ENCODE data around the gene ABHD17A. TPM values are rescaled to one million over a fixed set of nuclear protein-coding genes. Genes with fewer than 3 reads are reported as not detected.

ABHD17A gene
- polyA plus RNA-seq, 1 of the 3 experiments (the other 2 are of a cell fraction) = 61.1 TPM

DNA sequence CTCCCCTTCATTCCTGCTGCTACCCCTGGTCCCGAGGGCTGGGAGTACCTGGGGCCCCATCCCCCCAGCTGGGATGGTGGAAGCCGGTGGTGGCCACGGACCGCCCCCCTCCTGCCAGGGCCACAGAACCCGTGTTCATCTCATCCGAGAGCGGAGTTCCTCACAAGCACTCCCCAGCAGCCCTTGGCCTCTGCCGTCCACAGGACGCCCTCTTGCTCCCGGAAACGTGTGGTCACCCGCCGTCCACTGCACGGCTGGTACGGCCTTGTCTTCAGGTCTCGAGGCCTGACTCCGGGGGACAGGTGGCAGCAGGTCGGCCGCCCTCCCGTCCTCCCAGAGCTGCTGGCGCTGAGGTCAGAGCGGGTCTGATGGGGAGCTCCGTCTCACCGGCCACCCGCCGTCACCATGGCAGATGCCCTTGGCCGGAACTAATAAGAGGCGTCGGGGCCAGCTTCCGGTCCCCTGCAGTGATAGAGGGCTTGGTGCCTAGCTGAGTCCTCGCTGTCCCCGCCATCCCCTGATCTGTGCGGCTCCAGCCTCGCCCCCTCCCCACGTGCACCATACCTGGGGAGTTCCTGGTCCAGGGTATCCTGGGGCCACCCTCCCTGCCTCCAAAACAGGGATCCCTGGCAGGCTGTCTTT lies 39.1 kb upstream of the ABHD17A start:
- POLR2A ChIA-PET = interaction anchor here (0.5 kb wide), 1 partner anchor 1650 kb away, joined by 4 read pairs; no protein-coding TSS in a partner anchor

More for the DNA sequence above, 39.1 kb upstream of the ABHD17A start:
- Histone ChIP-seq H3K79me2 (ENCODE audit: insufficient read depth) (no peaks in the 10 kb centered on the region), H3K27me3 (ENCODE audit: insufficient read depth) (no peaks in the 10 kb centered on the region), H2AFZ (ENCODE audit: low read depth) (no peak overlapping the region), H3K9me3 (no peaks in the 10 kb centered on the region), H3K9me2 (no peaks in the 10 kb centered on the region), H4K20me1 (ENCODE audit: insufficient read depth) (no peaks in the 10 kb centered on the region), H3K36me3 (replicated peaks in 1 of 2; ENCODE audit: control insufficient read depth in 1 of 2, insufficient read depth in 2 of 2, low read length in 1 of 2) (peaks cover 0 to 26% of the 10 kb centered on the region in 2 experiments), H3K27ac (ENCODE audit: low read depth in 2 of 2, low read length in 1 of 2) (no peak overlapping the region), H3K4me2 (no peak overlapping the region), H3K9ac (no peak overlapping the region), H3F3A (replicated peaks; ENCODE audit: insufficient read depth) (no peaks in the 10 kb centered on the region), H3K4me1 (ENCODE audit: control insufficient read depth in 1 of 2, insufficient read depth in 2 of 2, low read depth in 1 of 2, low read length in 1 of 2) (peaks cover 0 to 3% of the 10 kb centered on the region in 2 experiments; a peak in 1 of 4 replicates), H3K4me3 (ENCODE audit: low read depth in 2 of 2, low read length in 1 of 2) (no peak overlapping the region)
- CTCF ChIA-PET = interaction anchor here (0.8 to 1.3 kb wide), 2 partner anchors 16 to 146 kb away, joined by 3 read pairs; no protein-coding TSS in a partner anchor
- no peak for DNase-seq
- TF ChIP-seq RAD21 (IDR thresholded peaks at IDR 0.05; ENCODE audit: low read length) (no peak), SMC3 (IDR thresholded peaks at IDR 0.05; ENCODE audit: low read depth, low read length) (no peak), GATA2 (CRISPR knock-in tag; IDR thresholded peaks at IDR 0.05) (no peak), GABPA (IDR thresholded peaks at IDR 0.05; ENCODE audit: low read depth) (no peak), EZH2phosphoT487 (IDR thresholded peaks at IDR 0.05; ENCODE audit: borderline replicate concordance, low read depth) (no peak), MXI1 (IDR thresholded peaks at IDR 0.05; ENCODE audit: low read depth, low read length) (no peak), CHD2 (IDR thresholded peaks at IDR 0.05; ENCODE audit: low read length, partially characterized antibody) (no peak), JUND (IDR thresholded peaks at IDR 0.05) (no peak), TEAD4 (IDR thresholded peaks at IDR 0.05; ENCODE audit: borderline replicate concordance, insufficient read depth) (no peak), NFIC (IDR thresholded peaks at IDR 0.05; ENCODE audit: borderline replicate concordance) (no peak), MEF2A (IDR thresholded peaks at IDR 0.05; ENCODE audit: borderline replicate concordance, low read depth) (no peak), RXRA (IDR thresholded peaks at IDR 0.05; ENCODE audit: borderline replicate concordance, low read depth) (no peak), FOXJ3 (CRISPR knock-in tag; IDR thresholded peaks at IDR 0.05) (no peak), ELF1 (IDR thresholded peaks at IDR 0.05) (no peak), FOXM1 (IDR thresholded peaks at IDR 0.05; ENCODE audit: low read depth) (no peak), YY1 (IDR thresholded peaks at IDR 0.05; ENCODE audit: low read depth) (no peak)
- TF ChIP-seq, protein P1, sequence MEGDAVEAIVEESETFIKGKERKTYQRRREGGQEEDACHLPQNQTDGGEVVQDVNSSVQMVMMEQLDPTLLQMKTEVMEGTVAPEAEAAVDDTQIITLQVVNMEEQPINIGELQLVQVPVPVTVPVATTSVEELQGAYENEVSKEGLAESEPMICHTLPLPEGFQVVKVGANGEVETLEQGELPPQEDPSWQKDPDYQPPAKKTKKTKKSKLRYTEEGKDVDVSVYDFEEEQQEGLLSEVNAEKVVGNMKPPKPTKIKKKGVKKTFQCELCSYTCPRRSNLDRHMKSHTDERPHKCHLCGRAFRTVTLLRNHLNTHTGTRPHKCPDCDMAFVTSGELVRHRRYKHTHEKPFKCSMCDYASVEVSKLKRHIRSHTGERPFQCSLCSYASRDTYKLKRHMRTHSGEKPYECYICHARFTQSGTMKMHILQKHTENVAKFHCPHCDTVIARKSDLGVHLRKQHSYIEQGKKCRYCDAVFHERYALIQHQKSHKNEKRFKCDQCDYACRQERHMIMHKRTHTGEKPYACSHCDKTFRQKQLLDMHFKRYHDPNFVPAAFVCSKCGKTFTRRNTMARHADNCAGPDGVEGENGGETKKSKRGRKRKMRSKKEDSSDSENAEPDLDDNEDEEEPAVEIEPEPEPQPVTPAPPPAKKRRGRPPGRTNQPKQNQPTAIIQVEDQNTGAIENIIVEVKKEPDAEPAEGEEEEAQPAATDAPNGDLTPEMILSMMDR (IDR thresholded peaks at IDR 0.05) = no peak
- TF ChIP-seq, protein P2, sequence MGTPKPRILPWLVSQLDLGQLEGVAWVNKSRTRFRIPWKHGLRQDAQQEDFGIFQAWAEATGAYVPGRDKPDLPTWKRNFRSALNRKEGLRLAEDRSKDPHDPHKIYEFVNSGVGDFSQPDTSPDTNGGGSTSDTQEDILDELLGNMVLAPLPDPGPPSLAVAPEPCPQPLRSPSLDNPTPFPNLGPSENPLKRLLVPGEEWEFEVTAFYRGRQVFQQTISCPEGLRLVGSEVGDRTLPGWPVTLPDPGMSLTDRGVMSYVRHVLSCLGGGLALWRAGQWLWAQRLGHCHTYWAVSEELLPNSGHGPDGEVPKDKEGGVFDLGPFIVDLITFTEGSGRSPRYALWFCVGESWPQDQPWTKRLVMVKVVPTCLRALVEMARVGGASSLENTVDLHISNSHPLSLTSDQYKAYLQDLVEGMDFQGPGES (IDR thresholded peaks at IDR 0.05; ENCODE audit: low read depth, low read length) = no peak
- TF ChIP-seq, protein P3, sequence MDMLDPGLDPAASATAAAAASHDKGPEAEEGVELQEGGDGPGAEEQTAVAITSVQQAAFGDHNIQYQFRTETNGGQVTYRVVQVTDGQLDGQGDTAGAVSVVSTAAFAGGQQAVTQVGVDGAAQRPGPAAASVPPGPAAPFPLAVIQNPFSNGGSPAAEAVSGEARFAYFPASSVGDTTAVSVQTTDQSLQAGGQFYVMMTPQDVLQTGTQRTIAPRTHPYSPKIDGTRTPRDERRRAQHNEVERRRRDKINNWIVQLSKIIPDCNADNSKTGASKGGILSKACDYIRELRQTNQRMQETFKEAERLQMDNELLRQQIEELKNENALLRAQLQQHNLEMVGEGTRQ (IDR thresholded peaks at IDR 0.05; ENCODE audit: borderline replicate concordance, low read depth, low read length) = no peak
- TF ChIP-seq, protein P4, sequence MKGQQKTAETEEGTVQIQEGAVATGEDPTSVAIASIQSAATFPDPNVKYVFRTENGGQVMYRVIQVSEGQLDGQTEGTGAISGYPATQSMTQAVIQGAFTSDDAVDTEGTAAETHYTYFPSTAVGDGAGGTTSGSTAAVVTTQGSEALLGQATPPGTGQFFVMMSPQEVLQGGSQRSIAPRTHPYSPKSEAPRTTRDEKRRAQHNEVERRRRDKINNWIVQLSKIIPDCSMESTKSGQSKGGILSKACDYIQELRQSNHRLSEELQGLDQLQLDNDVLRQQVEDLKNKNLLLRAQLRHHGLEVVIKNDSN (IDR thresholded peaks at IDR 0.05; ENCODE audit: borderline replicate concordance, low read depth) = no peak
- WGBS (ENCODE audit: low lambda C conversion rate) = 94% methylated on average over 11 of the region's 35 CpGs
